Activated CD4-positive, alpha-beta T cell treated with anti-CD3 and anti-CD28 coated beads for 1 hour (primary cell): ENCODE measurements around the gene DCP1A.

Experiments used
- DNase-seq: peaks from one replicate; pipeline ENCODE4 v3.0.0-alpha.2; 2020

The DCP1A gene

GRCh38 chr3:53242642-53243041, 104.7 kb downstream of the DCP1A start:
- no peak for DNase-seq

- DNase-seq, result no peak
Observed at GRCh38 chr3:53242155-53242554, 105.2 kb downstream of the DCP1A start.

- no peak for DNase-seq
Observed at GRCh38 chr3:53240989-53241972, 106.1 kb downstream of the DCP1A start.

DNA sequence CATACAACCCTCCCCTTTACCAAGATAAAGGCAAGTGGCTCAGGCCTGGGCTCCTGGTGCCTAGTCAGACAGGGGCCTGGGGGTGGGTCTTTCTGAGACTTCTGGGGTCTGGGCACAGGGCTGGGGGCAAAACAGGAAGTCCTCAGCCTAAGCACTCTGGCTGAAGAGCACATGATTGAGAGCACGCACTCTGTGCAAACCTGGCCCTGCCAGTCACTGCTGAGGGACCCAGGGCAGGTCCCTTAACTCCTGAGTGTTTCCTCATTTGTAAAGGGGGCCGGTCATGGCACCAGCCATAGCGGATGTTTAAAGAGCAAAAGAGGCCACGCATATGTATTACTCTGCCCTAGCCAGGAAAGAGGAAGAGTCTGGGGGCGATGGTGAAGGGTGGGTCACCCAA, 107.5 kb downstream of the DCP1A start:
- DNase-seq, result no peak

DNA sequence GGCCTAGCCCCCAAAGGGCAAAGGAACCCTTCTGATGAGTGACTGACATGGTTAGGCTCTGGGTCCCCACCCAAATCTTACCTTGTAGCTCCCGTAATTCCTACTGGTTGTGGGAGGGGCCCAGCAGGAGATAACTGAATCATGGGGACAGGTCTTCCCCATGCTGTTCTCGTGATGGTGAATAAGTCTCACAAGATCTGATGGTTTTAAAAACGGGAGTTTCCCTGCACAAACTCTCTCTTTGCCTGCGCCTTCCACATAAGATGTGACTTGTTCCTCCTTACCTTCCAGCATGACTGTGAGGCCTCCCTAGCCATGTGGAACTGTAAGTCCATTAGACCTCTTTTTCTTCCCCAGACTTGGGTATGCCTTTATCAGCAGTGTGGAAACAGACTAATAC, 108.5 kb downstream of the DCP1A start:
- no peak for DNase-seq

DNA sequence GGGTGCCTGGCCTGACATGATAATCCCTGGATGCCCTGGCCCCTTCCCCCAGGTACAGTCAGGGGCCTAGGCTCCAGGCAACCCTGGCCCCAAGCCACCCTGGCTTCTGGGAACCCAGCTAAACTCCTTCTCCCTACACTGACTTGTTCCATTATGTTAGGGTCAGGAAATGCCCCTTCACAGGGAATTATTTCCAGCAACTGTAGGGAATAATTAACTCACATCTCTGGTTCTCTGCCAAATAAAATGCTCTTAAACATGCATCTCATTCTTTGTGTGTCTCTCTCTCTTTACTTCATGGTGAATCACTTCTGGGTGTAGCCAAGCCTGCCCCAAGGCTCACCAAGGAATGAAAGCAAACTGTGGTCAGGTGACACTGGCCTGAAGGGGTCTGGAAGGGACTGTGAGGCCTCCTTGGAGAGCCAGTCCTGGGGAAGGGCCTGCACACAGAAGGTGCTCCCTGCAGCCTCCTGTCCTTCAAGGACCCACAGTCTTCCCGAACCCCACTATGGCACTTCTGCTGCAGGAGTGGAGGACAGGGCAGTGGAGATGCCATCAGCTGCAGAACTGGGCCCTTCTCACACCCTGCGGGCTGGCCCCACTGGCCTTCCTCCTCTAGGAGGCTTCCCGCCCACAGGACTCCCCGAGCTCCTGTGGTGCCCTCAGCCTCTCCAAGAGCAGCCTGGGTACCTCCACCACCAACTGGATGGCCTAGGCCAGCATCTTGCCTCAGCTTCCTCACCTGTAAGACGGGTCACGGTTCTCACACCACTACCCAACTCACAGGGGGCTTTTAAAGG, 109.1 kb downstream of the DCP1A start:
- no peak for DNase-seq

- DNase-seq, result no peak
Observed at GRCh38 chr3:53236112-53236841, 111.1 kb downstream of the DCP1A start.

DNA sequence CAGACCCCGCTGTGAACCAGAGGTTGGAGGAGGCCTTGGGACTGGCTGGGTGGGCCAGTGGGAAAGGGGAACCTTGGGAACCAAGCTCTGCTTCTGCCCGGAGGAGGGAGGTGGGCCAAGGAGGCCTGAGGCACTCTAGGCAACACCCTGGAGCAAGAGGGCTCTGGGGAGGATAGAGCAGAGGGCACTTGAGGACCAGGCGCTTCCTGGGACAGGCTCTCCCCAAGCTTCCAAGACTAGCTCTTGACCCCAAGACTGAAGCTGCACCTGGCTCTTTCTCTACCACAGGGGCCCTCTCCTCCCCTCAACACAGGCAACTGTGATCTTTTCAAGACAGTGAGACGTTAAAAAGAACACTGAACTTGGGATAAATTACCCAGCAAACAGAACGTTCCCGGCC, 111.8 kb downstream of the DCP1A start:
- no peak for DNase-seq

DNA sequence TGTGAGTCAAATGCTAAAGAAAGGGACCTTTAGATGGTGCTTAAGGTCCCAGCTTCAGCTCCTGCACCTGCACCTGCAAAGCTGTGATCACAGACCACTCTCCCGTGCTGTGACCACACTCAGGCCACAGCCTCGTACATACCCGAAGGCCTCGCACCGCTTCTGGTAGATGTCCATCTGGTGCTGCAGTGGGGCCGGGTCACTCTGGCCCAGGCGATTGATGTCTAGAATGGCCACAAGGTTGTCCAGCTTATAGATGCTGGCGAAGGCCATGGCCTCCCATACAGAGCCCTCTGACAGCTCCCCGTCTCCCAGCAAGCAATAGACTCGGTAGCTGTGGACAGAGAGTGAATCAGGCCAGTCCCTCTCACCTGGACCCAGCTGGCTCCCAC, 112.5 kb downstream of the DCP1A start:
- DNase-seq, result no peak

DNA sequence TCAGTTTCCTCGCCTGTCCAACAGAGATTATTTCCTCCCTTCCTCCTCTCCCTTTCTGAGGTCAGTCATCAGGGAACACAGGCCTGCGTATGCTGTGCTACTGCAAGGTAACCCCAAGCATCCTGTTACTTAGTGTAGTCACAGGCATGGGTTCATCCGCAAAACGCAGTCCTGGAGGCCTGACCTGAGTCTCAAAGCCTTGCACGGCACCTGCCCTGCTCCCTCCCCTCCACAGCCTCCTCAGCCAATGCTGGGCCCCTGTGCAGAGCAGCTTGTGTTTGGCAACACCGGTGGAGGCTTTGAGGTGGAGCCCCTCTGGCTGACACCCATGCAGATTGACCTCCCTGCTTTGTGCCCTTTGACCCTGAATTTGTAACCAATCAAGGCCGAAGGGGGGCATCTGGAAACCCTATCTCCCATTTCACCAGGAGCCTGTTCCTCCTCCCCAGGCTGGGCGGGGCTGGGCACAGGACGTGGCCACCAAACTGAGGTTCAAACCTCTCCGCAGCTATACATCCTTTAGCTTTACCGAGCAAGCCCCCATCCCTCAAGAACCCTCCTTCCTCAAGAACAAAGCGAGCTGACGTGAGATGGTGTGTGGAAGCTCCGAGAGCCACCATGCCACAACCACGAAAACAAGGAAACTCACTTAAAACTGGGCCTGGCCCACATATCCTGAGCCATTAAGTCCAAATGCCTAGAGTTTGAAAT, 113.1 kb downstream of the DCP1A start:
- no peak for DNase-seq
